ENCODE results near the gene PIBF1.

PIBF1 gene

DNA sequence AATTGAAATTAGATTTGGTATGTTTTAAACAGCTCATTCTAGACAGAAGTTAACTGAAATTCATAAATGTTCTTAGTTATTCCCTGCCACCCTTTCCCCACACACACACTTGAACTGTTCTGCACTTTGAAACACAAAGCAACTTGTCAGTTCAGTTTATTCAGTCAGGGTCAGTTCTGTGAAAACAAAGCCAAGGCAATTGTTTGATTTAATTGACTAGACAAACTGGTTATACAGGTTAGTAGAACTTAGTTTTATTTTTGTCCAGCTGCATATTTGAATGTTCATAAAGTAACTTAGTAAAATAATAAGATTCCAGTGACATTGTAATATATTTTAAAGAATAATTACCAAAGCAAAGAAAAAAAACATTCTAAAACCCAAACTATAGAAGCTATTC lies 178.6 kb downstream of the PIBF1 start:
- no peak for DNase-seq (ENCODE audit: extremely low read depth, low read depth)
- TF ChIP-seq, protein P1, sequence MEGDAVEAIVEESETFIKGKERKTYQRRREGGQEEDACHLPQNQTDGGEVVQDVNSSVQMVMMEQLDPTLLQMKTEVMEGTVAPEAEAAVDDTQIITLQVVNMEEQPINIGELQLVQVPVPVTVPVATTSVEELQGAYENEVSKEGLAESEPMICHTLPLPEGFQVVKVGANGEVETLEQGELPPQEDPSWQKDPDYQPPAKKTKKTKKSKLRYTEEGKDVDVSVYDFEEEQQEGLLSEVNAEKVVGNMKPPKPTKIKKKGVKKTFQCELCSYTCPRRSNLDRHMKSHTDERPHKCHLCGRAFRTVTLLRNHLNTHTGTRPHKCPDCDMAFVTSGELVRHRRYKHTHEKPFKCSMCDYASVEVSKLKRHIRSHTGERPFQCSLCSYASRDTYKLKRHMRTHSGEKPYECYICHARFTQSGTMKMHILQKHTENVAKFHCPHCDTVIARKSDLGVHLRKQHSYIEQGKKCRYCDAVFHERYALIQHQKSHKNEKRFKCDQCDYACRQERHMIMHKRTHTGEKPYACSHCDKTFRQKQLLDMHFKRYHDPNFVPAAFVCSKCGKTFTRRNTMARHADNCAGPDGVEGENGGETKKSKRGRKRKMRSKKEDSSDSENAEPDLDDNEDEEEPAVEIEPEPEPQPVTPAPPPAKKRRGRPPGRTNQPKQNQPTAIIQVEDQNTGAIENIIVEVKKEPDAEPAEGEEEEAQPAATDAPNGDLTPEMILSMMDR (IDR thresholded peaks at IDR 0.05; ENCODE audit: low read depth, low read length), result no peak

DNA sequence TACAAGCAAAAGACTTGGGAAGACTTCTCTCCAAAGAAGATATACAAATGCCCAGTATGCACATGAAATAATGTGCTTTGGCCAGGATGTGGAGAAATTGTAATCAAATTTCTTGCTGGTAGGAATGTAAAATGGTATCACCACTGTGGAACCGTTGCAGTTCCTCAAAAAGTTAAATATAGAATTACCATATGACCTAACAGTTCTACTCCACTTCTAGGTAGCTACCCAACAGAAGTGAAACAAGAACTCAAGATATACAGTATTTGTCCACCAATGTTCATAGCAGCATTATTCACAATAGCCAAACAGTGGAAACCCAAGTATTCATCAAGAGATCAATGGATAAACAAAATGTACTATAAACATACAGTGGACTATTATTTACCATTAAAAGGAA lies 181.8 kb downstream of the PIBF1 start:
- TF ChIP-seq, protein P1 (IDR thresholded peaks at IDR 0.05; ENCODE audit: low read depth, low read length), result no peak

DNA sequence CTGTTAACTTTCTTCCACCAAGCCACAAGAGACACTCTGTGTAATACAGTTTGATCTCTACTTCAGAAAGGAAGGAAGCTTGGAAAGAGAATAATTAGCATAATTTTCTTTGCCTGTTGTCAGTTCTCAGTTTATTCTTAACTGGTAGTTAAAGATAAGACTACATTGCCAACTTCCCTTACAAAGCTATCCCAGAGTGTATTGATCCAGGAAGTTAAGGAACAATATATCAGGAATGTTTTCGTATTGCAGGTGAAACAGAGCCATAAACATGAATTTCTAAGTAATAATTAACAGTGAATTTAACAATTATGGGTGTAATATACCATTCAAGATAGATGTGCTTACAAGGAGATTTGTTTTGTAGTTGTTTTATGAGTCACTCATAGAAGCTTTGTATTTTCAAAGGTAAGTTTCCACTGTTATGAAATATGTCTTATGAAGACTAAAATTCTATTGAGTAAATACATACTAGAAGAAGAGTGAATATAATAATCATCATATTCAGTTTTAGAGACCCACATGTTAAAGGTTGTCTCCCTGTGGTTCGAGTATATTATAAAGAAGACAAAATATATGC lies 188.5 kb downstream of the PIBF1 start:
- TF ChIP-seq, protein P1 (IDR thresholded peaks at IDR 0.05; ENCODE audit: low read depth, low read length), result no peak

More for the DNA sequence above, 181.8 kb downstream of the PIBF1 start:
- no peak for DNase-seq (ENCODE audit: extremely low read depth, low read depth)

DNA sequence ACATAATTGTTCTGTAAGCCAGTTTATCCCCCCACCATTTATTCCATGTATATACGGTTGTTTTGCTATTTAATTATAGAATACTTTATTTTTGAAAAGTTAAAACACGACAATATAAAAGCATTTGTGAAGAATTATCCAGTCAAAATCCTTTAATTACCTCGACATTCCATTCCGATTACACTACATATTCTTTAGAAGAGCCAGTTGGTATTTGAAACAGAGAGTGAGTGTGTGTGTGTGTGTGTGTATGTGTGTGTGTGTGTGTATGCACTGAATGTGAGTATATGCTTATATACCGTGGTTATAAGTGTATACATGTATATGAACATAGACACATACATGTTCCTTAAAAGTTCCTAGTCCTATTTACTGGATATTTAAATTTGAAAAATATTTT lies 189.0 kb downstream of the PIBF1 start:
- DNase-seq (ENCODE audit: extremely low read depth, low read depth), result no peak
- TF ChIP-seq, protein P1 (IDR thresholded peaks at IDR 0.05; ENCODE audit: low read depth, low read length), result no peak

More for the DNA sequence above, 188.5 kb downstream of the PIBF1 start:
- no peak for DNase-seq (ENCODE audit: extremely low read depth, low read depth)

DNA sequence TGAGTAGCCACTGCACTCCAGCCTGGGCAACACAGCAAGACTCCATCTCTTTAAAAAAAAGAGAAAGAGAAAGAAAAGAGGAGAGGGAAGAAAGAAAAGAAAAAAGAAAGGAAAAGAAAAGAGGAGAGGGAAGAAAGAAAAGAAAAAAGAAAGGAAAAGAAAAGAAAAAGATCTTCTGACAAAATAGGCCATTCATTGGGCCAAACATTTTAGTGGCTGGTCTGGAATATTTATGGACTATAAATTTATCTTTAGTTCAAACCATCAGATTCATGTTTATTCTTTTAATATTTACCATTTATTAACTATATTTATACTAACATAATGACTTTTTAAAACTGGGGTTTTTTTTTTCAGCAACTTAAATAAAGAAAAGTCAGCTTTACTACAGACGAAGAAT lies 191.3 kb downstream of the PIBF1 start:
- DNase-seq (ENCODE audit: extremely low read depth, low read depth), result no peak
- TF ChIP-seq, protein P1 (IDR thresholded peaks at IDR 0.05; ENCODE audit: low read depth, low read length), result no peak

DNA sequence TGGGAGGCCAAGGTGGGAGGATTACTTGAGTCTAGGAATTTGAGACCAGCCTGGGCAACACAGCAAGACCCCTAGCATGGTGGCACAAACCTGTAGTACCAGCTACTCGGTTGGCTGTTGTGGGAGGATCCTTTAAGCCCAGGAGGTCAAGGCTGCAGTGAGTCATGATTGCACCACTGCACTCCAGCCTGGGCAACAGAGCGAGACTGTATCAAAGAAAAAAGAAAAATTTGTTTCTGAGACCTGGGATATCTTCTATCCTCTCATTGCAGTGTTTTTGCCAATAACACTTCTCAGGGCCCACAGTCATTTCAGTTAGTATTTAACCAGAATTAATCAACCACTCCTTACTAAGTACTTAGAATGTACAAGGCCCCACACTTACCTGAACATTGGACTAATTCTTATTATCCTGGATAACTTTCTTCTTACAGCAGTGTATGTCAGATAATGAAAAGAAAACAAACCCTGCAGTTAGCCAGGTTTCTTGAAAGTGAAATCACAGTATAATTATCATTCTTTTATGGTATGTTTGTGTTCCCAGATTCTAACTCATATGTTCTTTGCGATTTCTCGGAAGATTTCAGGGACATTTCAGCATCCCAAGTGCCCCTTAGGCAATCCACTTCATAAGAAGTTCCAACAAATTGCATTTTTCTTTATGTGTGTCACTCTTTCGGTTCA lies 201.3 kb downstream of the PIBF1 start:
- TF ChIP-seq, protein P1 (IDR thresholded peaks at IDR 0.05; ENCODE audit: low read depth, low read length), result no peak

DNA sequence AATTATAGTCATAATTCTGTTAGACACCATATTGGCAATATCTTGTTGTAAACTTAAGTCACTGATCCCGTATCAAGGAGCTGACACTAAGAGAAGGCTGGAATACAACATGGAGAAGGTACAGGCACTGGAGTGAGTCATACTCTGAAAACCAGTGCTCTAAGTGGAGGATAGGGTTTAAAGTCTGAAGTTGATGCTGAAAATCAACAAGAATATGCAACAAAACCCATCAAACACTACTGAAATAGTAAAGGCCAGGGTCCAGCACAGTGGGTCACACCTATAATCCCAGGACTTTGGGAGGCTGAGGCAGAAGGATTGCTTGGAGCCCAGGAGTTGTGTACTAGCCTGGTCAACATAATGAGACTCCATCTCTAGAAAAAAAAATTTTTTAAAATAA lies 203.7 kb downstream of the PIBF1 start:
- no peak for DNase-seq (ENCODE audit: extremely low read depth, low read depth)
- TF ChIP-seq, protein P1 (IDR thresholded peaks at IDR 0.05; ENCODE audit: low read depth, low read length), result no peak

More for the DNA sequence above, 201.3 kb downstream of the PIBF1 start:
- peak; percentile 78 for DNase-seq (ENCODE audit: extremely low read depth, low read depth)
